ENCODE measurements around the gene ZMYND8.

DNA sequence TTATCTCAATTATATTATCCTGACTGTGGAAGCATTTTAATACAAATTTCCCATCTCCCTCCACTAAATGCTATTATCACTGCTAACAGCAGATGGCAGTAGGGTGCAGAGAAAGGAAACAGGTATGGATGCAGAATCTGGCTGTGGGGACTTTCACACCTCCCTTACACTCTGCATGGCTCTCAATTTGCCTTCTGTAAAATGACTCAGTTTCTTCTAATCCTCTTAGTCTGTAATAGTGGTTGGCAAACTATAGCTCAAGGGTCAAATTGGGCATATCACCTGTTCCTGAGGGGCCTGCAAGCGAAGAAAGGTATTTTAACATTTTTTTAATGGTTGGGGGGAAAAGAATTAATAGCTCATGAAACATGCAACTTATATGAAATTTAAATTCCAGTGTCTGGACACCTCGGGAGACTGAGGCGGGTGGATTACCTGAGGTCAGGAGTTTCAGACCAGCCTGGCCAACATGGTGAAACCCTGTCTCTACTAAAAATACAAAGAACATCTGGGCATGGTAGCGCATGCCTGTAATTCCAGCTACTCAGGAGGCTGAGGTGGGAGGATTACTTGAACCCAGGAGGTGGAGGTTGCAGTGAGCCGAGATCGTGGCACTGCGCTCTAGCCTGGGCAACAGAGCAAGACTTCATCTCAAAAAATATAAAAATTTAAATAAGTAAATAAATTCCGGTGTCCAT lies 83.5 kb downstream of the ZMYND8 start:
- TF ChIP-seq, protein P1, sequence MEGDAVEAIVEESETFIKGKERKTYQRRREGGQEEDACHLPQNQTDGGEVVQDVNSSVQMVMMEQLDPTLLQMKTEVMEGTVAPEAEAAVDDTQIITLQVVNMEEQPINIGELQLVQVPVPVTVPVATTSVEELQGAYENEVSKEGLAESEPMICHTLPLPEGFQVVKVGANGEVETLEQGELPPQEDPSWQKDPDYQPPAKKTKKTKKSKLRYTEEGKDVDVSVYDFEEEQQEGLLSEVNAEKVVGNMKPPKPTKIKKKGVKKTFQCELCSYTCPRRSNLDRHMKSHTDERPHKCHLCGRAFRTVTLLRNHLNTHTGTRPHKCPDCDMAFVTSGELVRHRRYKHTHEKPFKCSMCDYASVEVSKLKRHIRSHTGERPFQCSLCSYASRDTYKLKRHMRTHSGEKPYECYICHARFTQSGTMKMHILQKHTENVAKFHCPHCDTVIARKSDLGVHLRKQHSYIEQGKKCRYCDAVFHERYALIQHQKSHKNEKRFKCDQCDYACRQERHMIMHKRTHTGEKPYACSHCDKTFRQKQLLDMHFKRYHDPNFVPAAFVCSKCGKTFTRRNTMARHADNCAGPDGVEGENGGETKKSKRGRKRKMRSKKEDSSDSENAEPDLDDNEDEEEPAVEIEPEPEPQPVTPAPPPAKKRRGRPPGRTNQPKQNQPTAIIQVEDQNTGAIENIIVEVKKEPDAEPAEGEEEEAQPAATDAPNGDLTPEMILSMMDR (conservative IDR thresholded peaks at IDR 0.05 in 1 of 2, IDR thresholded peaks at IDR 0.05 in 1 of 2; ENCODE audit: low read depth in 1 of 2, low read length in 2 of 2): peak; percentile 86
- no peak for TF ChIP-seq EZH2 (IDR thresholded peaks at IDR 0.05; ENCODE audit: low read length, missing control alignments)
